ENCODE data around the gene CLSTN1. TPM values are rescaled to one million over a fixed set of nuclear protein-coding genes. Genes with fewer than 3 reads are reported as not detected.
A peak's percentile ranks its signal among the peaks of the same experiment; 100 is the strongest.

The CLSTN1 gene
- total and polyA plus RNA-seq, 2 experiments from 2014 or later = 56.8 to 67.8 TPM

DNA sequence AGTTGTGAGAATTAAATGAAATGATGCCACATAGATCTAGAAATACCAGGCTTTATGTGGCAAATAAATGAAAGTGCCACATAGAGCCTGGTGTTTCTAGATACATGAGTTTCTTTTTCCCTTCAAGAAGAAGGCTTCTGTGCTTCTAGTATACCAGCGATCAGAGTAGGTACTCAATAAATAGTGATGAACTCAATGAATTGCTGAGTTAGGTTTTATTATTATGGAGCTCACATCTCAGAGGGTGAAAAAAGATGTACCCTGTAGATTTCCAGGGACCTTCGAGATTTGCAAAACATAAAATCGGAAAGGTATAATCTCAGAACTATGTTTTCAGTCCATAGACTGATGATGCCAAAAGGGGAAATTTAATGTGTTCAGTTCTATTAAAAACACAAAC lies 2.3 kb upstream of the CLSTN1 start:
- H4K20me1 ChIP-seq (ENCODE audit: insufficient read depth) = 0 out of 2 replicates have a peak, but pooled peaks cover 4% of the 10 kb centered on the region
- no peak for DNase-seq
- peak overlapping the region; percentile 27; the same call in 1 of the 2 replicates for H3K9ac ChIP-seq
- no peaks in the 10 kb centered on the region for H3K9me2 ChIP-seq (ENCODE audit: insufficient read depth)
- no peaks in the 10 kb centered on the region for H3K9me3 ChIP-seq (ENCODE audit: low read depth)
- H3K36me3 ChIP-seq (ENCODE audit: low read depth) = no peaks in the 10 kb centered on the region
- H3K27me3 ChIP-seq (replicated peaks; ENCODE audit: insufficient read depth) = no peaks in the 10 kb centered on the region
- H3K4me3 ChIP-seq = peak overlapping the region; percentile 26; the same call in 1 of the 2 replicates
- peak overlapping the region; percentile 51 for H2AFZ ChIP-seq
- peaks cover 40% of the 10 kb centered on the region for H3K4me1 ChIP-seq (ENCODE audit: insufficient read depth)
- H3K4me2 ChIP-seq (ENCODE audit: unreplicated experiment) = peak overlapping the region; percentile 41
- in situ Hi-C loops (cut with MboI) = no loop called here
- WGBS, 2 experiments (ENCODE audit: low coverage in 1 of 2, low lambda C conversion rate in 2 of 2, missing lambda C conversion rate in 2 of 2) = 72 to 80% methylated on average over 3 of the region's 3 CpGs
- H3K79me2 ChIP-seq (ENCODE audit: insufficient read depth) = peaks cover 18% of the 10 kb centered on the region
- H3K27ac ChIP-seq = peak overlapping the region; percentile 62
- H3F3A ChIP-seq (ENCODE audit: insufficient read depth) = peaks cover 35% of the 10 kb centered on the region
- no peak for TF ChIP-seq EZH2phosphoT487 (IDR thresholded peaks at IDR 0.05; ENCODE audit: insufficient read depth, low read depth)
- TF ChIP-seq EZH2 (IDR thresholded peaks at IDR 0.05; ENCODE audit: insufficient read depth, poor library complexity, severe bottlenecking) = no peak

DNA sequence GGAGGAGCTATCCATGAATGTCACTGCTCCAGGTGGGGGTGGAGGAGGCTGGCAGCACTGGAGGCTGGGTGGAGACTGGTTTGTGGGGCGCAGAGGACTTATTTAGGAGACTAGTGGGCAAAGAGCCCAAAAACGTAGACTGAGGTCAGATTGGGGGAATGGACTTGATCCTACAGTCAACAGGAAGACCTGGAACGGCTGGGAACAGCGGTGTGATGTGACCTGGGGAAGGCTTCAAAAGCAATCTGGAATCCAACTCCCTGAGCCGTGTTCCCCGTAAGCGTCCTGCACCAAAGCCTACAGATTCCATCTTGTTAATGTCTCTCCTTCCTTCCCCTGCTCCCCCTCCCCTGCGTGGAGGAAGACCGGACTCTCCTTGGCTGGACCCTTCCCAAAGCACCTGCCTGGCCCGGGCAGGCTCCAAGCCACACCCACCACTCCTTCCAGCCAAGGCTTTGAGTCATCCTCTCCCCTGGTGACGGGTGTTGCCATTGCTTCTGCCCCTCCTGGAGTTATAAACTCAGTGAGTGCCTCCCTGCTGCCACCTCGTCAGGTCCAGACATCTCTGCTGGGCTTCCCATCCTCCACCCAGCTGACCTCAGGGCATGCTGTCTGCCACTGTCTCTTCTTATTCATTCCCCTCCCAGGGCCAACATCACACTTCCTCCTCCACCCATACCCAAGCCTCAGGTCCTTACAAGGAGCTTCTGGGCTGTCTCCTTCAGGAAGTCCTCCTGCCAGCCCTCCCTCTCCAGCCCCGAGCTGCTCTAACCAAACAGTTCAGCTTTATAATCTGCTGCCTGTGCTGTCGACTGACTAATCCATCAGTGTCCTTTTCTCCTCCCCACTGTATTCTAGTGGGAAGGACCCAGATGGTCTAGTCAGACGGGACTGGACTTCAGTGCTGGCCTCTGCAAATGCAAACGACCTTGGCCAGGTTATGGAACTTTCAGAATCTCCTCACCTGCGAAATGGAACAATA lies 1.6 kb upstream of the CLSTN1 start:
- H3K4me1 ChIP-seq (ENCODE audit: insufficient read depth) = peaks cover 40% of the 10 kb centered on the region
- H3K4me3 ChIP-seq = peak overlapping the region; percentile 70
- no peaks in the 10 kb centered on the region for H3K9me3 ChIP-seq (ENCODE audit: low read depth)
- no peak for TF ChIP-seq EZH2phosphoT487 (IDR thresholded peaks at IDR 0.05; ENCODE audit: insufficient read depth, low read depth)
- TF ChIP-seq EZH2 (IDR thresholded peaks at IDR 0.05; ENCODE audit: insufficient read depth, poor library complexity, severe bottlenecking) = no peak
- H3K4me2 ChIP-seq (ENCODE audit: unreplicated experiment) = peak overlapping the region; percentile 41
- DNase-seq = peak; percentile 87
- H3F3A ChIP-seq (ENCODE audit: insufficient read depth) = peaks cover 35% of the 10 kb centered on the region
- H3K79me2 ChIP-seq (ENCODE audit: insufficient read depth) = peaks cover 25% of the 10 kb centered on the region
- in situ Hi-C loops (cut with MboI) = no loop called here
- peak overlapping the region; percentile 27; the same call in 1 of the 2 replicates for H3K9ac ChIP-seq
- peak overlapping the region; percentile 62 for H3K27ac ChIP-seq
- H4K20me1 ChIP-seq (ENCODE audit: insufficient read depth) = 0 out of 2 replicates have a peak, but pooled peaks cover 5% of the 10 kb centered on the region
- peak overlapping the region; percentile 51 for H2AFZ ChIP-seq
- WGBS, 2 experiments (ENCODE audit: low coverage in 1 of 2, low lambda C conversion rate in 2 of 2, missing lambda C conversion rate in 2 of 2) = 12% methylated on average over 17 of the region's 17 CpGs
- no peaks in the 10 kb centered on the region for H3K9me2 ChIP-seq (ENCODE audit: insufficient read depth)
- no peaks in the 10 kb centered on the region for H3K36me3 ChIP-seq (ENCODE audit: low read depth)
- no peaks in the 10 kb centered on the region for H3K27me3 ChIP-seq (replicated peaks; ENCODE audit: insufficient read depth)

DNA sequence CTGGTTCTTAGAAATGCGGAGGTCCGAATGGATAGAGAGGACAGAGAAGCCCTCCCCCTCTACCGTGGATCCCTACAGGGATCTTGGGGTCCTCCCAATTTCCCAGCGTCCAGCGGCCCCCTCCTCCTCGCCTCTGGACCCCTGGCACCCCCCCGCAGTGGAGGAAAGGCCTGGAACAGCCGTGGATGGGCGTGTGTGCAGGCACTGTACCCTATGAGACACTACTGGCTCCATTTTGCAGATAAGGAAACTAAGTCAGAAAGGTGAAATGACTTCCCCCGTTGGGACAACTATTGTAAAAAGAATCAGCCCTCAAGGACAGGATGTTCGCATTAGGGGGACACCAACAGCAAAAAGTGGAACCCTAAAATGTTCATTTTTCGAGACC lies 931 bp upstream of the CLSTN1 start:
- Histone ChIP-seq H3K4me1 (ENCODE audit: insufficient read depth) (peaks cover 40% of the 10 kb centered on the region), H3K4me2 (ENCODE audit: unreplicated experiment) (peak overlapping the region; percentile 85), H2AFZ (peak overlapping the region; percentile 91), H3K36me3 (ENCODE audit: low read depth) (no peaks in the 10 kb centered on the region), H3K4me3 (peak overlapping the region; percentile 70), H4K20me1 (ENCODE audit: insufficient read depth) (0 out of 2 replicates have a peak, but pooled peaks cover 12% of the 10 kb centered on the region), H3K9ac (no peak overlapping the region), H3K79me2 (ENCODE audit: insufficient read depth) (peaks cover 32% of the 10 kb centered on the region), H3K27ac (no peak overlapping the region), H3F3A (ENCODE audit: insufficient read depth) (peaks cover 35% of the 10 kb centered on the region), H3K9me3 (ENCODE audit: low read depth) (no peaks in the 10 kb centered on the region), H3K9me2 (ENCODE audit: insufficient read depth) (no peaks in the 10 kb centered on the region), H3K27me3 (replicated peaks; ENCODE audit: insufficient read depth) (no peaks in the 10 kb centered on the region)
- in situ Hi-C loops (cut with MboI) = no loop called here
- TF ChIP-seq EZH2phosphoT487 (IDR thresholded peaks at IDR 0.05; ENCODE audit: insufficient read depth, low read depth) = no peak
- no peak for TF ChIP-seq EZH2 (IDR thresholded peaks at IDR 0.05; ENCODE audit: insufficient read depth, poor library complexity, severe bottlenecking)
- 22% methylated on average over 11 to 12 of the region's 12 CpGs for WGBS, 2 experiments (ENCODE audit: low coverage in 1 of 2, low lambda C conversion rate in 2 of 2, missing lambda C conversion rate in 2 of 2)
- DNase-seq = no peak

DNA sequence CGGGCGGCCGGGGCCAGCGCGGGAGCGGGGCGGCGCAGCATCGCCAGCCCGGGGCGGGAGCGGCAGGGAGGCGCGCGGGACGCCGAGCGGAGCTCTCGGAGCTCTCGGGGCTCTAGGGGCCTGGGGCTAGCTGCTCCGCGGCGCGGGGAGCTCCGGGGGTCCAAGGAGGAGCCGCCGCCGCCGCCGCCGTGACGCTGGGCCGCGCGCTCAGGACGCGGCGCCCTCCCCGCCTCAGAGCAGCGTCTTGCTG lies 147 bp downstream of the CLSTN1 start:
- 0 out of 2 replicates have a peak, but pooled peaks cover 14% of the 10 kb centered on the region for H4K20me1 ChIP-seq (ENCODE audit: insufficient read depth)
- TF ChIP-seq EZH2 (IDR thresholded peaks at IDR 0.05; ENCODE audit: insufficient read depth, poor library complexity, severe bottlenecking) (no peak), EZH2phosphoT487 (IDR thresholded peaks at IDR 0.05; ENCODE audit: insufficient read depth, low read depth) (no peak)
- peaks cover 42% of the 10 kb centered on the region for H3K79me2 ChIP-seq (ENCODE audit: insufficient read depth)
- no peaks in the 10 kb centered on the region for H3K27me3 ChIP-seq (replicated peaks; ENCODE audit: insufficient read depth)
- peaks cover 35% of the 10 kb centered on the region for H3F3A ChIP-seq (ENCODE audit: insufficient read depth)
- H2AFZ ChIP-seq = 0 out of 2 replicates have a peak overlapping the region, but pooled peaks have one; percentile 66
- peak overlapping the region; percentile 89 for H3K4me3 ChIP-seq
- H3K9me2 ChIP-seq (ENCODE audit: insufficient read depth) = no peaks in the 10 kb centered on the region
- 0% methylated on average over 9 to 16 of the region's 40 CpGs for WGBS, 2 experiments (ENCODE audit: low coverage in 1 of 2, low lambda C conversion rate in 2 of 2, missing lambda C conversion rate in 2 of 2)
- H3K4me2 ChIP-seq (ENCODE audit: unreplicated experiment) = peak overlapping the region; percentile 93
- in situ Hi-C loops (cut with MboI) = no loop called here
- peak overlapping the region; percentile 83 for H3K9ac ChIP-seq
- H3K27ac ChIP-seq = no peak overlapping the region; the same call in 1 of the 2 replicates
- no peaks in the 10 kb centered on the region for H3K9me3 ChIP-seq (ENCODE audit: low read depth)
- no peaks in the 10 kb centered on the region for H3K36me3 ChIP-seq (ENCODE audit: low read depth)
- H3K4me1 ChIP-seq (ENCODE audit: insufficient read depth) = peaks cover 40% of the 10 kb centered on the region
- no peak for DNase-seq
